ENCODE measurements around the gene CDHR2.

CDHR2 gene

DNA sequence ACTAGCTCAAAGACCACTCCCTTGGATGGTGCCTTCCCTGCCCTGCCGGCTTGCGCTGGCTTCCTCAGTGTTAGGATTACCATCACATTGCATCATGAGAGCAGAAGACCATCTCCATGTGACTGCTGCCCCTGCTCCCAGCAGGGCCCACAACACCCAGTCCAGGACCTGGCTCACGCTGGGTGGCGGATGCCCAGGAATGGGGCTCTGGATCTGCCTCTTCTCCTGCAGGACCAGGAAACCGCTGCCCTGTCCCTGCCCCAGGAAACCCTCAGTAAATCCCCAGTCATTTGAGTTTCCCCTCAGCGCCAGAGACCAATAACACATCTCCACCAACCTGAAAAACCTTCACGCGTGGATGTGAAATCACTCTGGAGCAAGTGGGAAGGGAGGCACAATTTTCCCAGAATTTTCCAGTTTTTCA, 8.7 kb upstream of the CDHR2 start:
- DNase-seq (ENCODE audit: low read depth) = no peak
- in situ Hi-C loops (cut with HindIII; ENCODE audit: low sequenced_read_pairs) = no loop called here
- TF ChIP-seq, protein P1, sequence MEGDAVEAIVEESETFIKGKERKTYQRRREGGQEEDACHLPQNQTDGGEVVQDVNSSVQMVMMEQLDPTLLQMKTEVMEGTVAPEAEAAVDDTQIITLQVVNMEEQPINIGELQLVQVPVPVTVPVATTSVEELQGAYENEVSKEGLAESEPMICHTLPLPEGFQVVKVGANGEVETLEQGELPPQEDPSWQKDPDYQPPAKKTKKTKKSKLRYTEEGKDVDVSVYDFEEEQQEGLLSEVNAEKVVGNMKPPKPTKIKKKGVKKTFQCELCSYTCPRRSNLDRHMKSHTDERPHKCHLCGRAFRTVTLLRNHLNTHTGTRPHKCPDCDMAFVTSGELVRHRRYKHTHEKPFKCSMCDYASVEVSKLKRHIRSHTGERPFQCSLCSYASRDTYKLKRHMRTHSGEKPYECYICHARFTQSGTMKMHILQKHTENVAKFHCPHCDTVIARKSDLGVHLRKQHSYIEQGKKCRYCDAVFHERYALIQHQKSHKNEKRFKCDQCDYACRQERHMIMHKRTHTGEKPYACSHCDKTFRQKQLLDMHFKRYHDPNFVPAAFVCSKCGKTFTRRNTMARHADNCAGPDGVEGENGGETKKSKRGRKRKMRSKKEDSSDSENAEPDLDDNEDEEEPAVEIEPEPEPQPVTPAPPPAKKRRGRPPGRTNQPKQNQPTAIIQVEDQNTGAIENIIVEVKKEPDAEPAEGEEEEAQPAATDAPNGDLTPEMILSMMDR (IDR thresholded peaks at IDR 0.05; ENCODE audit: low read depth, low read length, missing control alignments) = no peak
- H3K4me3 ChIP-seq (ENCODE audit: low read depth, low read length) = no peak overlapping the region

DNA sequence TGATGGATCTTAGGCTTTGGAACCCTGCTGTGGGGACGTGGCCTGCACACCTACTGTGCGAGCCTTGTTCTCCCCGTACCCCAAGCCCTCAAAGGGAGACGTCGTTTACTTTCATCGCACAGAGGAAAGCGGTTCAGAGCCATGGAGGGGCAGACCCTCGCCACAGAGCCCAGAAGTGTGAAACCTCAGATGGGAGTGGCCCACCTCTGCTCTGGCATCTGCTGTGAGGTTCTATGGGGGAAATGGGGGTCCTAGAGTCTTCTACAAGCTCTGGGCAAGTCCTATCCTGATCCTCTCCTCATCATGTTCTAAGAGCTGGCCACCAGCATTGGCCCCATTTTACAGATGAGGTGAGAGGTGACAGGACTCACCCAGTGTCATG, 8.2 kb upstream of the CDHR2 start:
- no peak for DNase-seq (ENCODE audit: low read depth)
- H3K4me3 ChIP-seq (ENCODE audit: low read depth, low read length) = no peak overlapping the region
- TF ChIP-seq, protein P1 (IDR thresholded peaks at IDR 0.05; ENCODE audit: low read depth, low read length, missing control alignments) = no peak
- in situ Hi-C loops (cut with HindIII; ENCODE audit: low sequenced_read_pairs) = no loop called here

- in situ Hi-C loops (cut with HindIII; ENCODE audit: low sequenced_read_pairs) = no loop called here
- DNase-seq (ENCODE audit: low read depth) = no peak
- TF ChIP-seq, protein P1 (IDR thresholded peaks at IDR 0.05; ENCODE audit: low read depth, low read length, missing control alignments) = no peak
- no peak overlapping the region for H3K4me3 ChIP-seq (ENCODE audit: low read depth, low read length)
Observed at GRCh38 chr5:176541338-176542134, 7.6 kb upstream of the CDHR2 start.

DNA sequence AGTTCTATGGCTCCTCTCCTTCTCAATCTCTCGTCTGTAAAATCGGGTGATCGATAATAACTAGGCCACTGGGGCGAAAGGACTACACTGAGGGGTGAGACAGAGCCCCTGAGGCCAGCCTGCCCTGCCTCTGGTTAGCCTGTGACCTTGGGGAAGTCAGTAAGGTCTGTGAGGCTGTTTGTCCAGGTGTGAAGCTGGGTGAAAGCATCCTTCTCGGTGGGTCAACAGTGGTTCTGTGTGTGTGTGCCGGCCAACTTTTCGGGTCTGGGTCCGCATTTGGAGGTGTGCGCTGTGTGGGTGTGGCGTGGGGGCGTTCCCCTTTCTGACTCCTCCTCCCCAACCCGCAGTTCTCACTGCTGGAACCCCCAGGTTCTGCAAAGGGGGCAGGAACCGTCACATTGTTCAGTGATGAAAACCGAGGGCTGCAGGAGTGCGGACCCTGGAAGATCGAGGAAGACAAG, 7.0 kb upstream of the CDHR2 start:
- in situ Hi-C loops (cut with HindIII; ENCODE audit: low sequenced_read_pairs) = no loop called here
- TF ChIP-seq, protein P1 (IDR thresholded peaks at IDR 0.05; ENCODE audit: low read depth, low read length, missing control alignments) = no peak
- H3K4me3 ChIP-seq (ENCODE audit: low read depth, low read length) = peak overlapping the region; percentile 53
- DNase-seq (ENCODE audit: low read depth) = no peak

DNA sequence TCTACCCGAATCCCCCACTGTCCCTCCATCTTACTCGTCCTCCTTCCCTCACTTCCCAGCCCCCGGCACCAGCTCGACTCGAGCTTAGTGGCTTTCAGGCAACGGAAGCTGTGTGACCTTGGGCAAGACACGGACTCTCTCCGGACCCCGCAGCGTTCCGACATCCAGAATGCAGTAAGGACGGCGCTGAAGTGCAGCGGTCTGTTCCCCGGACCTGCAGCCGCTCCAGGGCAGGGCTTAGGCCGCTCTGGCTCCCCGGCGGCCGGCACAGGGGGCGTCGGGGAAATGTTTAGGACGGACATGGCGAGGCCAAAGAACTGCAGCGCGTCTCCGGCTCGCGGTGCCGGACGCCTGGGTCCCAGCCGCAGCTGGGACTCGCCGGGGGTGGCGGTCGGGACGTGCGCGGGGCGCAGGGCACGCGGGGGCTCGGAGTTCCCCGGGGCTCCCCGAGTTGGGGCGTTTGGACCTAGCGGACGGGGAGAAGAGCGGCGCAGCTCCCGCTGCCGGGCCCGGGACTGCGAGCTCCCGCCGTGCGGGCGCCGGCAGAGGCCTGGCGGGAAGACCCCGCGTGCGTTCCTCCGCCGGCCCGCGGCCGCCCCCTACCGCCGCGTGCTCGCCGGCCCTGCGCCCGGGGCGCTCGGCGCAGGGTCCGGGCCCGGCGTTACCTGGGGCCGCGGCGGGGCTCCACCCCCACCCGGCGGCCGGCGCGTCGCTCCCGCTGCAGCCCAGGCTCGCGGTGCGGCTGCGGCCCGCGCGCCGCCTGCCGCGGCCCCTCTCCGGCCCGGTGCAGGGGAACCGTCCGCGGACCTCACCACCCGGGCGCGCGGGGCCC, 6.3 kb upstream of the CDHR2 start:
- in situ Hi-C loops (cut with HindIII; ENCODE audit: low sequenced_read_pairs) = no loop called here

More for the DNA sequence above, 6.3 kb upstream of the CDHR2 start:
- H3K4me3 ChIP-seq (ENCODE audit: low read depth, low read length) = peak overlapping the region; percentile 53
- DNase-seq (ENCODE audit: low read depth) = no peak
- TF ChIP-seq, protein P1 (IDR thresholded peaks at IDR 0.05; ENCODE audit: low read depth, low read length, missing control alignments) = no peak
